ENCODE data around the gene ACBD6.
A peak's percentile ranks its signal among the peaks of the same experiment; 100 is the strongest.
"Not testable (repeated sequence)": the region's sequence is repeated elsewhere in the genome, so short reads cannot be mapped to it uniquely, and the experiment has no call there.

Gene ACBD6

DNA sequence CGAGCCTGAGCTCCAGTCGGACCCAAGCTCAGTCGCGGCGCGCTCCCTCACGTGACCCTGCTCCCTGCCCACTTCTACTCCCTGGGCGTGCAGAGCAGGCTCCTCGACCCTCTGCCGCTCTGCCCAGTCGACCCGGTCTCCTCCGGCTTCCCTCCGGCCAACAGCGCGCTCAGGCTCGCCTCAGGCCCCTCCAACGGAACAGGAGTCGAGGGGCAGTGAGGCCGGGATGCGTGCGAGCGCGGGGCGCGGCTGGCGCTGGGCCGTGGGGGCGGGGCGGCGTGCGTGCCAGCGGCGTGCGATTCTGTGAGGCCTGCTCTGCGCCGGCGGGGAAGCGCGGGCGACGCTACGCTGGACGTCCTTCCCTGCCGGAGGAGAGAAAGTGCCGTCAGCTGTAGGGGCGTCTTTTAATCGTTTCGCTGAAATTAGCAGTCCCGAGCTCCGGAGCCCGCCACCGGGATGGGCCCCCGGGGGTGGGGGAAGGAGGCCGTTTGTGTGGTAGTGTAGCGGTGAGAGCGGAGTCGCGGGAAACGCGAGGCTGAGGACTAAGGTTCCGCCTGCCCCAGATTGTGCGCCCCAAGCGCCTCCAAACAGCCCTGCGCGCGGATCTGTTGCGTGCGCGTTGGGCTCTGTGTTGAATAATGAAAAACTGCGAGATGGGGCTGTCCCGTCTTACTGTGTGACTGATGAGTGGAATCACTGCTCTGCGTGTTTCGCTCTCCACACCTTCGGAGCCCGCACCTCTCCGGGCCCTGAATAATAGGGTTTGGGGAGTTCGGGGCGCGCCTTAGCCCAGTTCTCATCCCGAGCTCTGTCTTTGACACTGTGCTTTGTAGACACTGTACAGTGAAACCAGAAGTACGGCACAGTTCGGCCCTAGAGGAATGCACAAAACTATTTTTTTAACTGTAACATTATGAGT lies at the start of gene ACBD6:
Gene ACBD6 (minus strand): TSS at position 217 of the 919 bp plus-strand sequence. CDS start 311 bp downstream, outside the sequence.
- DNase-seq (ENCODE audit: low read depth in 2 of 2, low spot score in 1 of 2), result peak; percentile 73 to 74

GRCh38 chr1:180551997-180552396 lies 49.6 kb upstream of the ACBD6 start:
- DNase-seq (ENCODE audit: low read depth in 2 of 2, low spot score in 1 of 2), result no peak

DNA sequence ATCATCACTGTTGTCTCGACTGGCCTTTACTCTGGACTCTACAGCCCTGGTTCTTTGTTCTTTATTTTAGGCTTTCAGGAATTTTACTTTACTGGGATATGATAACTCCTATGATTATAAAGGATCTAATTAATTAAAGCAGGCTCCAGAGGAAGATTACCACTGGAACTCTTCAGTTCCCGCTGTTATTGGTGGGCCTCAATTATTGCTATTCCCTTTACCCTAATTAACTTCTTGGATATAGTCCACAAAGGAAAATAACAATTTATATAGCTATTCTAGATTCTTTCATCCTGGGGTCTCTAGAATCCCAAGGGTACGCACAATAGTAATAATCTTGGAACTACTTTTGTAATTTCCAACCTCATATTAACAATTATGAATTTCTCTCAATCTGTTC lies 47.9 kb upstream of the ACBD6 start:
- DNase-seq (ENCODE audit: low read depth in 2 of 2, low spot score in 1 of 2), result no peak

DNA sequence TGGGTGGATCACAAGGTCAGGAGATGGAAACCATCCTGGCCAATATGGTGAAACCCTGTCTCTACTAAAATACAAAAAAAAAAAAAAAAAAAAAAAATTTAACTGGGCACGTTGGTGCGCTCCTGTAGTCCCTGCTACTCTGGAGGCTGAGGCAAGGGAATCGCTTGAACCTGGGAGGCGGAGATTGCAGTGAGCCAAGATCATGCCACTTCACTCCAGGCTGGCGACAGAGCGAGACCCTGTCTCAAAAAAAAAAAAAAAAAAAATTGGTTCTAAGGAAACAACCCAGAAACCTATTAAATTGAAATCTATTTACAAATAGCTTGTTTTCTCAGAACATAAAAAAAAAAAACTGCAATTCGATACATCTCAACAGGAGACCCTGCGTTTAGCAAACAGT lies 47.4 kb upstream of the ACBD6 start:
- not testable (repeated sequence) for DNase-seq (ENCODE audit: low read depth in 2 of 2, low spot score in 1 of 2)

- DNase-seq (ENCODE audit: low read depth in 2 of 2, low spot score in 1 of 2), result no peak
Observed at GRCh38 chr1:180548686-180549317, 46.4 kb upstream of the ACBD6 start.

DNA sequence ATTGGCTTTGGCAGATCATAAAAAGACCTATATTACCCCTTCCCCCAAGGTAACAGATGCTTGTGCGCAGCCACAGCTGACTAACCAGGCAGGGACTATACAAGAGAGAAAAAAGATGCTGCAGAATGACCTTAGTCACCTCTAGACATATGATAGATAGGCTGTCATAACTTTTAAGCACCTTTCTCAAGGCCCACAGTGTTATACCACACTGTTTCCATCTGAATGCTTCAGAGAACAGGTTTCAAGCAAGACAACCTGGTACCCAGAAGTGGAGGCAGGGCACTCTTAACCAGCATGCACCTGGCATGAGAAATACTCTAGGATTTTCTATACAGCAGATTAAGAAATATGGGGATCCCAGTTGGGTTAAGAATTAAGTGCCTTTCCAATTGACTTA lies 43.6 kb upstream of the ACBD6 start:
- no peak for DNase-seq (ENCODE audit: low read depth in 2 of 2, low spot score in 1 of 2)

DNA sequence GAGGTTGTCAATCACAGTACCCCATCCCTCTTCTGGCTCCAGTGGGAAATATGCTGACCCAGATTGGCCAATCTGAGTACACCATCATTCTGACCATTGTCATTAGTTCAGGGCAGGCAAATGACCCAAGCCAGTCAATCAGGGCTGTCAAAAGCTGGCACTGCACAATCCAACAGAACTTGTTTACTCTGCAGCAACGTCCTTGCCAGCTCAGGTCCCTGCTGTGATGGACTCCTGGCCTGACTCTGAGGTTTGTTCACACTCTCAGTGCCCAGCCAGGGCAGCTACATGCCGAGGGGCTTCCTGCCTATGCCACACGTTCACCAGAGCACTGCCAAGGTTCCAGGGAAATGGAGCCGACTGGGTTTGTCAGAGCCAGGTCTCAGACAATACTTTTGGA lies 41.7 kb upstream of the ACBD6 start:
- DNase-seq (ENCODE audit: low read depth in 2 of 2, low spot score in 1 of 2), result no peak

DNA sequence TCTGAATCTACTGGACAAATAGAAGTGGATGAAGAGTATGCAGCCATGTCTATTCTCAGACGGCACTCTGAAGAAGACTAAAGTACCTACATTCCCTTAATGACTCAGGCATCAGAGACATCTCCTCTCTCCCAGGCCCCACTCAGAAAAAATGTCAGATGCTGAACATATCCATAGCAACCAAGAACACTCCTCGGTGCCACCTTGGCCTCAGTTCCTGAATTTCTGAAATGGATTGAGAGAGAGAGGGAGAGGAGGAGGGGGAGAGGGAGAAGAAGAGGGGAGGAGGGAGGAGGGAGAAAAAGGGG lies 40.4 kb upstream of the ACBD6 start:
- DNase-seq (ENCODE audit: low read depth in 2 of 2, low spot score in 1 of 2), result no peak

DNA sequence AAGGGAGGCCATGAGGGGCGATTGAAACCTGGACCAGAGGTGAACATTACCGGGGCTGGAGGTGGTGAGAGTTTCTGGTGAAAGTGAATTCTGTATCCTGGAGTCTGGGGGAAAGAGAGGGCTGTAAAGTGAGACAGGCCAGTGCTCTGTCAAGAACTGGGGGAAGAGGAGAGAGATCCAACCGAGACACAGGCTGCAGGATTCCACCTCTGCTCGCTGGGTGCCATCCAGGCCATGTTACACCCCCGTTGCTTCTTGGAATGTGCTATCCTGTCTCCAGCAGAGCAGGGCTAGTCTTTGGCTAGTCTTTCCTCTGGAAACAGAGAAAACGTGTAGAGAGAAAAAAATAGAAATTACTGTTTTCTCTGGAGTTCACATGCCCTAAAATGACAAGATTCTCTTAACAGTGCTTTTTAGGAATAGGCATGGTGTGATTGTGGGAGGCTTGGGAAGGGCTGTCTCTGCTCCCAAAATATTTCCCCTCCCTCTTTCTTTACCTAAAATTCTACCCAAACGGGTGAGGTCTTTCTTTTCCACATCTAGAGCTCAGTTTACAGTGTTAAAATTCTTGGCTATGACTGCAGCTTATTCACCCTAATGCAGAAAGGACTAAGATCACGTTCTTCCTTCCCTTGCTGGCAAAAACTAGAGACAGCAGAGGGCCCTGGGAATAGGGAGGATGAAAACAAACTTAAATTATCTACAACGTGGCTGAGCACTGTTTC lies 39.9 kb upstream of the ACBD6 start:
- no peak for DNase-seq (ENCODE audit: low read depth in 2 of 2, low spot score in 1 of 2)

GRCh38 chr1:180540697-180541594 lies 38.6 kb upstream of the ACBD6 start:
- DNase-seq (ENCODE audit: low read depth in 2 of 2, low spot score in 1 of 2), result no peak

GRCh38 chr1:180539136-180539535 lies 36.8 kb upstream of the ACBD6 start:
- DNase-seq (ENCODE audit: low read depth in 2 of 2, low spot score in 1 of 2), result no peak

GRCh38 chr1:180536821-180537372 lies 34.5 kb upstream of the ACBD6 start:
- no peak for DNase-seq (ENCODE audit: low read depth in 2 of 2, low spot score in 1 of 2)

GRCh38 chr1:180535418-180535999 lies 33.1 kb upstream of the ACBD6 start:
- no peak for DNase-seq (ENCODE audit: low read depth in 2 of 2, low spot score in 1 of 2)

DNA sequence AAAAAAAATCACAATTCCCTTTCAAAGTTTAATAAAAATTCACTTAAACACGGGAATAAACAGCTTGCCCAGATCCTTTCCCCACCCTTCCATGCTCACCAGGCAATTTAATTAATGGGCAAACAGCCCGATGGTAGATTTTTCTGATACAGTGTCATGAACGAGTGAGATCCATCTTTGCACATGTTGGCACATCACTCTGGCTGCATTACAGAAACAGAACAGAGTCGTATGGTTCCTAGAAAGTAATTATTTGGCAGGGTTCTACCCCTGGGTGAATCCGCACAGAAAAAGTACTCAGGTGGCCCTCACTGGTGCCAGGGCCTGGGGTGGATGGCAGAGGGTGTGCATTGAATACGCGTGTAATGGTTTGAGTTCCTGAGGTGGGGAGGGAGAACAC lies 31.8 kb upstream of the ACBD6 start:
- no peak for DNase-seq (ENCODE audit: low read depth in 2 of 2, low spot score in 1 of 2)

DNA sequence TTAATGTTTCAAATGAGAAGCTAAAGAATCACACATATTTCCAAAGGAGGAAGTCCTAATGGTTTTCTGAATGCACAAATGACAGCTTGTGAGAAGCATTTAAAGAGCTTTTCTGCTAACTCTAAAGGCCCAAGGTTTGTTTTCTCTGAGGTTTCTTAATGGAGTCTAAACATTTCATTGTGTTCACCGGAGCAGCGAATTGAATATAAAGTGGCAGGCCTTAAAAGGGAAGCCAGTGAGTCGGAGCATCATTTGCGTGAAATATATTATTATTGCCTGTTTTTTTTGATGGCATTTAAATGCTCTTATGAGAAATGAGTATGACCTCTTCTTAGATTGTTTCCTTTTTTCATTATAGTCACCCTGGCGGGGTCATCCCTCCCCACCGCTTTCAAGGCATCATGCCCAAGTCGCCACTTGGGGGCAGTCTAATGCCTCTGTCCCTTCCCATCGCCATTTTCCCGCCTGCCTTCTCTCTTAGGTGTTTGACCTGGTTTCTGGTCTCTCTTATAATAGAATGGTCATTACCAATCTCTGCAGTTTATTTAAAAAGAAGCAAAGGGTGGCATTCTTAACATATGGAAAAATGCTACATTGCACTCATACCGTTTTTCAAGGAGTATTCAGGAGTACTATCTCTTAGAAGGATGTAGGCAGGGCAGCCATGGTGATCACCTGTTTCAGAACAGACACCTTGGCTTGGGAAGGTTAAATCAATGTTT lies 31.1 kb upstream of the ACBD6 start:
- peak in 1 of 2 donors; percentile 24 for DNase-seq (ENCODE audit: low read depth in 2 of 2, low spot score in 1 of 2)

GRCh38 chr1:180532854-180533253 lies 30.5 kb upstream of the ACBD6 start:
- no peak for DNase-seq (ENCODE audit: low read depth in 2 of 2, low spot score in 1 of 2)

DNA sequence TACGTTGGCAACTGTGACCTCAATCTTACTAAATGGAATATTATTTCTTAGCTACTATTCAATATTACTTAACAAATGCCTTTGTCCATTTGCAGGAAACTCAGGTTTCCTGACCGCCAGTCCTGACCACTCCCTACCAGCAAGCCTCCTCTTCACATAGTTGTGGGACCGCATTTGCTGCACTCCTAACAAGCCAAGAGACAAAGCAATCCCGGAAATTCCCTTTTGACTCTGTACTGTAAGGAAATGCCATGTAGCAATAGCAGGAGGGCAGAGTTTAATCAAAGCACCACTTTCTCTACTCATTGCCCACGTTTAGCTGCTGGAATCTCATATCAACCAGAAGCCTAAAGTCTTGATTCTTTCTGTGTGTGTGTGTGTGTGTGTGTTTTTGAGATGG lies 28.1 kb upstream of the ACBD6 start:
- no peak for DNase-seq (ENCODE audit: low read depth in 2 of 2, low spot score in 1 of 2)

DNA sequence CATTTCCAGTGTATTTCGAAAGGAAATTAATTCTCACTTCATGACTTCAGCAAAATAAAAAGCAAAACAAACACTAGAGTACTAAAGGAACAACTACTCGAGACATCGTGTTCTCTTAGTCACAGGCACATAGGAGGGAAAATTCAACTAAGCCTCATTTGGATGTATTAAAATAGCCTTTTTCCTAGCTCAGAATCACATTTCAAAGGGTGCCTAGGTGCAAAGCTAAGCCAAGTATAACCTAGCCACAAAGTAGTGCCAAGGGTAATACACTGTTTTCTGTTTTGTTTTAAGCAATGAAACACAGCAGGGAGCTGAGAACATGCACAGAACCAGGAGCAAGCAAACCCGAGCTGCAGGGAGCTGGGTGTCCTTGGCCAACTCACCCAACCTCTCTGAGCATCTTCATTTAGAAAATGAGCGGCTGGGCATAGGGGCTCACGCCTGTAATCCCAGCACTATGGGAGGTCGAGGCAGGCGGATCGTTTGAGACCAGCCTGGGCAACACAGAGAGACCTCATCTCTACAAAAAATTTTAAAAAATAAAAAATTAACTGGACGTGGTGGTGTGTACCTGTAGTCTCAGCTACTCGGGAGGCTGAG lies 26.6 kb upstream of the ACBD6 start:
- no peak for DNase-seq (ENCODE audit: low read depth in 2 of 2, low spot score in 1 of 2)

DNA sequence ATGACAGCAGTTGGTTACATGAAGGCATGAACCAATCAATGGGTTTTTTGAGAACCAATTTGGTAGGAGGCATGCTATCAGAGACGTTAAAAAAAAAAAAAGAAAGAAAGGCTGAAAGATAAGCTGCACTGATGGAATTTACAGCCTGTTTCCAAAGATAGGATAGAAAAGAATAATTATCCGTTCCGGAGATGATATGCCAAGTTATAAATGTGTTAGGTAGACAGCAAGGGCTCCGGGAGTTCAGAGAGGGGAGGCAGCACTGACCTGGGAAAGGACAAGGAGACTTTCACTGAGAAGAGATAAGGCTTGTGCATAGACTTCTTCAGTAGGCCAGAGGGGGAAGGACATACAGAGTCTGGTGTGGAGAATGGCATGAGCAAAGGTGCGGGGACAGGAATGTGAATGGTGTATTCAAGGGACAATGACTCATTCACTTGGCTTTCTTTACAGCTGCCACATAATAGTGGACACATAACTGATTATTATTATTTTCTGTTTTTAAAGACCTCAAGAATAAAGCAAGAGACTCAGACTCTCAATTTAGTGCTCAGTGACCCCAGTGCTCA lies 24.8 kb upstream of the ACBD6 start:
- no peak for DNase-seq (ENCODE audit: low read depth in 2 of 2, low spot score in 1 of 2)
